Stomach smooth muscle (tissue), 2 donors: ENCODE results near the gene PIGL.
"Not testable (repeated sequence)": the region's sequence is repeated elsewhere in the genome, so short reads cannot be mapped to it uniquely, and the experiment has no call there.

Experiments
- H3K27ac ChIP-seq: one replicate; pipeline ENCODE4 v1.7.0; 2013; ENCODE audit warnings: mild to moderate bottlenecking, low read length, inconsistent platforms
- H3K27me3 ChIP-seq, 2 donors: one replicate each; pipeline ENCODE4 v1.7.0; 2013; ENCODE audit warnings: low read length in 2 of 2; ENCODE audit not compliant: insufficient read depth in 2 of 2, control insufficient read depth in 1 of 2
- H3K36me3 ChIP-seq, 2 donors: one replicate each; pipeline ENCODE4 v1.7.0; 2013; ENCODE audit warnings: low read length in 2 of 2; ENCODE audit not compliant: control insufficient read depth in 2 of 2, insufficient read depth in 2 of 2
- H3K4me1 ChIP-seq: one replicate; pipeline ENCODE4 v1.7.0; 2013; ENCODE audit warnings: low read length; ENCODE audit not compliant: control insufficient read depth, insufficient read depth
- H3K4me3 ChIP-seq, 2 donors: one replicate each; pipeline ENCODE4 v1.7.0; 2013; ENCODE audit warnings: low read length in 2 of 2
- H3K9ac ChIP-seq, 2 donors: one replicate each; pipeline ENCODE4 v1.7.0; 2013; ENCODE audit warnings: low read length in 2 of 2, mild to moderate bottlenecking in 1 of 2
- H3K9me3 ChIP-seq, 2 donors: one replicate each; pipeline ENCODE4 v1.7.0; 2013; ENCODE audit warnings: low read length in 2 of 2; ENCODE audit not compliant: control insufficient read depth in 2 of 2
- donor health status: healthy.
- donor health status: Pancreatic carcinoma.

Gene PIGL

DNA sequence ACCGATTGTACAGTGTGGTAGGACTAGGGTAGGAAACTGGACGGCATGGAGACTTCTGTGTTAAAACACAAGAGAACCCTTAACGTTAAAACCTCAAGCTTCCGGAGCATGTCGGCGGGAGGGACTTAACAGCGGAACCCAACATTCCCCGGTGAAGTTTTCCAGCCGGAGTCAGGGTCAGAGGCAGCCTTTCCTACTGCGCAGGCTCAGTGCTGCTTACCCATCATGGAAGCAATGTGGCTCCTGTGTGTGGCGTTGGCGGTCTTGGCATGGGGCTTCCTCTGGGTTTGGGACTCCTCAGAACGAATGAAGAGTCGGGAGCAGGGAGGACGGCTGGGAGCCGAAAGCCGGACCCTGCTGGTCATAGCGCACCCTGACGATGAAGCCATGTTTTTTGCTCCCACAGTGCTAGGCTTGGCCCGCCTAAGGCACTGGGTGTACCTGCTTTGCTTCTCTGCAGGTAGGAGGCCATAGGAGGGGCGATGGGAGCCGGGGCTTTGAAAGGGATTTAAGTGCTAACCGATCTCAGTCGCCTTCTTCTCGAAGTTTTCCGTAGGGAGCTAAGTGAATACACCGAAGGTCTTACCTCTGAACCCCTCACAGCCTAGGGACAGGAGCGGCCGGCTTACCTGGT, at the start of gene PIGL:
Gene PIGL (plus strand): TSS at position 209 of the 634 bp plus-strand sequence. CDS start 17 bp downstream, at position 226.
- Histone ChIP-seq H3K4me1 (peaks cover 12% of the 10 kb centered on the region), H3K9me3 (no peaks in the 10 kb centered on the region), H3K9ac (peak within 1 kb of the TSS; percentile 93 to 97), H3K36me3 (no peaks in the 10 kb centered on the region), H3K4me3 (peak within 1 kb of the TSS; percentile 95 to 100), H3K27ac (peak within 1 kb of the TSS; percentile 90), H3K27me3 (no peaks in the 10 kb centered on the region)

GRCh38 chr17:16171613-16172012, 45.4 kb upstream of the PIGL start:
- Histone ChIP-seq H3K9ac (no peak overlapping the region), H3K4me3 (no peak overlapping the region), H3K27ac (no peak overlapping the region)

DNA sequence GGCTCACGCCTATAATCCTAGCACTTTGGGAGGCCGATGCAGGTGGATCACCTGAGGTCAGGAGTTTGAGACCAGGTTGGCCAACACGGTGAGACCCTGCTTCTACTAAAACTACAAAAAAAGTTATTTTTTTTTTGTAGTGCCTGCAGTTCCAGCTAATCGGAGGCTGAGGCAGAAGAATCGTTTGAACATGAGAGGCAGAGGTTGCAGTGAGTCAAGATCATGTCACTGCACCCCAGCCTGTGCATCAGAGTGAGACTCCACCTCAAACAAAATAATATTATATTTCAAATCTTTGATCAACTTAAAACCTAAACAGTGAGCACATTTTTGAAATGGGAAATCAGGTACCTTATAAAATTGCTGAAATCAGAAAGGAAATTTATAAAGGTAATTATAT, 38.2 kb upstream of the PIGL start:
- H3K27ac ChIP-seq: no peak overlapping the region
- H3K9ac ChIP-seq: no peak overlapping the region
- H3K27me3 ChIP-seq: no peaks in the 10 kb centered on the region
- H3K9me3 ChIP-seq: no peaks in the 10 kb centered on the region
- H3K4me1 ChIP-seq: no peaks in the 10 kb centered on the region
- no peaks in the 10 kb centered on the region for H3K36me3 ChIP-seq
- H3K4me3 ChIP-seq: no peak overlapping the region

More at GRCh38 chr17:16171613-16172012, 45.4 kb upstream of the PIGL start:
- Histone ChIP-seq H3K4me1 (no peaks in the 10 kb centered on the region), H3K9me3 (no peaks in the 10 kb centered on the region), H3K27me3 (no peaks in the 10 kb centered on the region), H3K36me3 (peaks cover 0 to 9% of the 10 kb centered on the region in 2 donors)

DNA sequence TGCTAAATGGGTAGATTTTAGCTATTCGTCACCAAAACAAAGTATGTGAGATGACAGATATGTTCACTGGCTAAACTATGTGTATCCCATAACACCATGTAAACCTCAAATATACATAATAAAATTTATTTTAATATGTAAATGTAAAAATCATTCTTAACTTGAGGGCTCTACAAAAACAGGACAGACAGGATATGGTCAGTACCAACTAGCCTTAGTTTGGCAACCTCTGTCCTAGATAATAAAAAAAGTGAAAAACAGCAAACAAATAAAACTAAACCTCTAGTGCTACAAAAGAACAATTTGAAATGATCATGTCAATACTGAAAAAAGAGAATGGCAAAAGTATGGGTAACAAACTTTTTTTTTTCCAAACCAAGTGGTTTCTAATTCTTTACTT, 35.4 kb upstream of the PIGL start:
- Histone ChIP-seq H3K4me1 (no peaks in the 10 kb centered on the region), H3K4me3 (no peak overlapping the region), H3K9ac (no peak overlapping the region), H3K27me3 (no peaks in the 10 kb centered on the region), H3K9me3 (no peaks in the 10 kb centered on the region), H3K27ac (no peak overlapping the region), H3K36me3 (peaks cover 5 to 8% of the 10 kb centered on the region in 2 donors)

GRCh38 chr17:16187642-16188041, 29.4 kb upstream of the PIGL start:
- no peaks in the 10 kb centered on the region for H3K4me1 ChIP-seq
- H3K9me3 ChIP-seq: no peaks in the 10 kb centered on the region
- no peaks in the 10 kb centered on the region for H3K27me3 ChIP-seq
- no peak overlapping the region for H3K27ac ChIP-seq
- H3K36me3 ChIP-seq: peaks cover 8 to 10% of the 10 kb centered on the region in 2 donors
- no peak overlapping the region for H3K9ac ChIP-seq
- H3K4me3 ChIP-seq: no peak overlapping the region

DNA sequence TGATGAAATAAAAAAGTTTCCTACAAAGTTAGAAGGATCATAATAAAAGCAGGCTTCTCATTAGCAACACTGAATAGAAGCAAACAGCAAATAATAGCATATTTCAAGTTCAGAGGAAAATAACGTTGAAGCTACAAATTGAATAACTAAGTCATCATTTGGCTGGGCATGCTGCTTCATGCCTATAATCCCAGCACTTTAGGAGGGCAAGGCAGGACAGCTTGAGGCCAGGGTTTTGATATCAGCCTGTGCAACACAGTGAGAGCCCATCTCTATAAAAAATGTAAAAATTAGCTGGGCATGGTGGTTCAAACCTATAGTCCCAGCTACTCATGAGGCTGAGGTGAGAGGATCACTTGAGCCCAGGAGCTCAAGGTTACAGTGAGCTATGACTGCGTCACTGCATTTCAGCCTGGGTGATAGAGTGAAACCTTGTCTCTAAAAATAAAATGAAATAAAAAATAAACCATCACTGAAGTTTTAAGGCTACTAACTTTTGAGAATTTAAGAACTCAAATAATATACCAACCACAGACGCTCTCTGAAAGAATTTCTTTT, 27.1 kb upstream of the PIGL start:
- H3K27ac ChIP-seq: no peak overlapping the region
- no peaks in the 10 kb centered on the region for H3K9me3 ChIP-seq
- H3K36me3 ChIP-seq: peaks cover 8 to 16% of the 10 kb centered on the region in 2 donors
- H3K4me1 ChIP-seq: no peaks in the 10 kb centered on the region
- H3K27me3 ChIP-seq: no peaks in the 10 kb centered on the region
- H3K4me3 ChIP-seq: no peak overlapping the region
- H3K9ac ChIP-seq: no peak overlapping the region

DNA sequence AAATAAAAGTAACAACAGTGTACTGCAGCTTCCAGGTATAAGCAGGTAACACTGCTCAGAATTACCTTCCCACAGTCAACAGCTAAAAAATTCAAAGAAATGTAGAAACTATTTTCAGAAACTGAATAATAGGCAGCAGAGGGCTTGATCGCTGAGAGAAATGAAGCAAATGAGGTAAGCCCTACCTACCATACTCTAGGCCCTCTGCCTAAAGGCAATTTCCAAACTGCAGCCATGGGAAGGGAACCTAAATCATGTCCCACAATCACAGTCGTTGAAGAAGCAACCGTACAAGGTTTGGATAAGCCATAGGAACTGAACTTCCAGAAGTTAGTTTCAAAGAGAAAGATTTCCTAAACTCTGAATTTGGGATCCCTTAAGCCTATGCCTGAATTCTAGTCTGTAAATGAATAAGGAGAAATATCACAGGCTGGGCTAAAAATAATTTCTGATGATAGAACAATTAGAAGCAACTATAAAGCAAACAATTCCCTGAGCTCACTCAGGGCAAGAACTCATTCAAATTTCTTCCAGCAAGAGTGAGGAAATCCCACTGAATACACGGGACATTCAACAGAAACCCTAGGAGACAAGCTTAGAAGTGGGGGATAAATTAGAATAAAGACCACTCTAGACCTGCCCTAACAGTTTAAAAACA, 26.2 kb upstream of the PIGL start:
- no peak overlapping the region for H3K9ac ChIP-seq
- H3K36me3 ChIP-seq: peaks cover 5 to 16% of the 10 kb centered on the region in 2 donors
- no peaks in the 10 kb centered on the region for H3K4me1 ChIP-seq
- no peak overlapping the region for H3K4me3 ChIP-seq
- no peak overlapping the region for H3K27ac ChIP-seq
- no peaks in the 10 kb centered on the region for H3K27me3 ChIP-seq
- H3K9me3 ChIP-seq: no peaks in the 10 kb centered on the region

- no peaks in the 10 kb centered on the region for H3K27me3 ChIP-seq
- no peak overlapping the region for H3K4me3 ChIP-seq
- H3K36me3 ChIP-seq: peaks cover 0 to 11% of the 10 kb centered on the region in 2 donors
- H3K9me3 ChIP-seq: no peaks in the 10 kb centered on the region
- no peak overlapping the region for H3K9ac ChIP-seq
- H3K27ac ChIP-seq: no peak overlapping the region
- H3K4me1 ChIP-seq: no peaks in the 10 kb centered on the region
Measured at GRCh38 chr17:16191604-16192003, 25.4 kb upstream of the PIGL start.

GRCh38 chr17:16194307-16194835, 22.6 kb upstream of the PIGL start:
- H3K27ac ChIP-seq, H3K4me1 ChIP-seq, H3K9me3 ChIP-seq, H3K9ac ChIP-seq, H3K27me3 ChIP-seq, H3K4me3 ChIP-seq: not testable (repeated sequence)
- H3K36me3 ChIP-seq: peaks cover 0 to 14% of the 10 kb centered on the region in 2 donors

DNA sequence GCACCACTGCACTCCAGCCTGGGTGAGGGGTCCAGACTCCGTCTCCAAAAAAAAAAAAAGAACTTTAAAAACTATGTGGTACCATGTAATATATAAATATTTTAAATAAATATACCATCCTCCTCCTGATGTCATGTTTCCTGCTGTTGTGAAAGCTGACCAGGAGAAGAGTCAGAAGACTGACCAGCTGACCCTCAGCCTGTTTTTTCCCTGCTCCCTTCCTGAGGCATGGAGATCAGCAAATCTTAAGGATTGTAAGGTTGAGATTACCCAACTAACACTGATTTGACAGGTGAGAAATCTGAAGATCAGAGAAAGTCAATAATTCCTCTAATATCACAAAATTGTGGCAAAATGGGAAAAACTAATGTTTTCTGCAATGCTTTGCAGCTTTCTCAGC, 19.7 kb upstream of the PIGL start:
- Histone ChIP-seq H3K4me1 (peaks cover 13% of the 10 kb centered on the region), H3K9me3 (no peaks in the 10 kb centered on the region), H3K36me3 (peaks cover 0 to 9% of the 10 kb centered on the region in 2 donors), H3K27ac (no peak overlapping the region), H3K27me3 (no peaks in the 10 kb centered on the region), H3K9ac (no peak overlapping the region), H3K4me3 (no peak overlapping the region)

DNA sequence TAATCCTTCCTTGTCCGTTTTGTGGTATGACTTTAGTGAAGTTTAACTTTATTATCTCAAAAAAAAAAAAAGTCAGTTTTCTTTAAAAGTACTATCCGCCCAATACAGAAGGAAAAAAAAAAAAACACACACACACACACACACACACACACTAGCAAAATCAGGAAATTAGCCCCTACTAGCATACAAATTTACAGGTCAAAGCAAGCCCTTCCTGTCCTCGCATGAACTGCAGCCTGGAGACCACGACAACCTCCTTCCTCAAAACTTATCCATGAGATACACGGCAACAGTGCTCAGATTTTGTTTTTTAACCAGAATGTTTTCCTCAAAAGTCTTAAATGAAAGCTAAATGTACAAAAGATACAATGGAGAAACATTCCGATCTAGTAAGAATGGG, 17.9 kb upstream of the PIGL start:
- no peaks in the 10 kb centered on the region for H3K9me3 ChIP-seq
- no peak overlapping the region for H3K27ac ChIP-seq
- H3K4me1 ChIP-seq: peaks cover 24% of the 10 kb centered on the region
- peaks cover 0 to 3% of the 10 kb centered on the region in 2 donors for H3K36me3 ChIP-seq
- H3K9ac ChIP-seq: no peak overlapping the region
- H3K27me3 ChIP-seq: no peaks in the 10 kb centered on the region
- H3K4me3 ChIP-seq: no peak overlapping the region
